HG03135 (cell line): Measurements from ENCODE around the gene ATE1.
"Not testable (repeated sequence)": the region's sequence is repeated elsewhere in the genome, so short reads cannot be mapped to it uniquely, and the experiment has no call there.

Experiments
- ATAC-seq: cut with Tn5 transposase; IDR thresholded peaks from one replicate; pipeline ENCODE4 v1.9.1; 2021; ENCODE audit warnings: mild to moderate bottlenecking, moderate library complexity; ENCODE audit not compliant: unreplicated experiment

ATE1 gene

DNA sequence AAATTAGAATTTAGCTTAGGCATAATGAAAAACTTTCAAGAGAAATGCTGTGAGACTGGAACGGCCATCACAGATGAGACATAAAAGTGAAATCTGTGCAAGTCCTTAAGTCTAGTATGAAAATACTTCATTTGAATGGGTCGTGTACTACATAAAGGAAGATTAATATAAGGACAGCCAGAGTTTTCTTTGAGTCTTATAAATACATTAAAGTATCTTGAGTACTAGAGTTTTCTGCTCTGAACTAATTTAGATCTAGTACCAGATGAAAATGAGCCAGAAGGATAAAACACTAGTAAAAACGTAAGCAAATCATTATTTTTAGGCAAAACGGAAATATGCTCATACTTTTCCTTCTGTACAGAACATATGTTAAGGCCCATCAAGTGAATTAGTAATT, 93.1 kb downstream of the ATE1 start:
- no peak for ATAC-seq

DNA sequence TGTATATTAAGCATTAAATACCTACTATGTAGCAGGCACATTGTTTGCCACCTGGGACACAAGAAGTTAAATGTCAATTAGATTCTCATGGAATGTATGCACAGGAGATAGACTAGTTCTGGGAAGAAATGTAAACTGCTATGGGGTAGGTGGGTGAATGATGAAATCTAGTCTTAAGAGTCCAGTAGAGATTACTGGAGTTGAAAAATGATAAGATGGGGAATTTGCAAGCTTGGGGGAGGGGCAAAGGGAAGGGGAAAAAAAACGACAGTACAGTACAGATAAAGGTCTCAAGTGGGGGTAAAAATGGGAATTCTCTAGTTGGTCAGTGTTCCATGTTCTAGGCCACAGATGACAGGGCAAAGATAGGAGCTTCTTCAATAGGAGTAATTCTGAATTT, 94.4 kb downstream of the ATE1 start:
- no peak for ATAC-seq

DNA sequence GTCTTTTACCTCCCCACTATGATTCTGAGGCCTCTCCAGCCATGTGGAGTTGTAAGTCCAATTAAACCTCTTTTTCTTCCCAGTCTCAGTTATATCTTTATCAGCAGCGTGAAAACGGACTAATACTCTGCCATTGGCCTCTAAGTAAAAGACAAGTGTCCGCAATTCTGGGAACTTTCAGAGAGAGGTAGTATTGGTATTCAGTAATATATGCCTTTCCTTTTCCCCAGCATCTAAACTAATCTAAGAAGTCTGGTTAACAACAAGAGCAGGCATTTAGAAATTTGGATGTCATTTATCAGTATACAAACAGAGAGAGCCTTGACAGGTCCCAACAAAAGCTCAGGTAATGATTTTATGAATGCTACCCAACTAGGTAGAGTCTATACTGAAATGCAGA, 95.2 kb downstream of the ATE1 start:
- no peak for ATAC-seq

DNA sequence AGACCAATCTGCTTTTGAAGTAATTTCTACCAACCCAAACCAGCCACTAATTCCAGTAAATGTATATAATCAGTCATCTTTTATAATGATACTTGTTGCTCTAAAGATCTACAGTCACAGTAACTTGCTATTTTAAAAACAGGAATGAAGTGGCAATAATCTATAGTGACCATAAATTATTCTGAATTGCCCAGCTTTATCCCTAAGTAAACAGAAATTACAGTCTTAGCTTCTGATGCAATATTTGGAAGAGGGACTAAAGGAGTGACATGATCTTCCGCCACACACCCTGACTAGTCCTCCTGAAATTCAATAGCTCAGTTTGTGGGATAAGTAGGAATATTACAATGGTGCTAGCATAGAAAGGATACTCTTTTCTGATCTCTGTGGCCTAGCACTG, 96.1 kb downstream of the ATE1 start:
- no peak for ATAC-seq

DNA sequence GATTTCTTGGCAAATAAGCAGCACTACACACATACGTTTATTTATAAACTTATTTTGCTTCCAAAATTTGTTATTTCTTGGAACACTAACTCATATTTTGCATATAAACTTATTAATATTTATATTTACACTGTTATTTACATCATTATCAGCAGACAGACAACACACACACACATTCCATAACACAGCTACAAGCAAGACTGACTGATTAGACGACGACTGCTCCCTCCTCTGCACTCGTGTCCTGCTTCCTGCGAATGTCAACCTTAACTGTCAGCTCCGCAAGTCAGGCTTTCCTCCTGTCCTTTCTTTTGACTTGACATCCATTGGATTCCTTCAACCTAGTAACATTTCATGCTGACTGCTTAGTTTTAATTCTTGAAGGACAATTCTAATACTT, 96.6 kb downstream of the ATE1 start:
- no peak for ATAC-seq

DNA sequence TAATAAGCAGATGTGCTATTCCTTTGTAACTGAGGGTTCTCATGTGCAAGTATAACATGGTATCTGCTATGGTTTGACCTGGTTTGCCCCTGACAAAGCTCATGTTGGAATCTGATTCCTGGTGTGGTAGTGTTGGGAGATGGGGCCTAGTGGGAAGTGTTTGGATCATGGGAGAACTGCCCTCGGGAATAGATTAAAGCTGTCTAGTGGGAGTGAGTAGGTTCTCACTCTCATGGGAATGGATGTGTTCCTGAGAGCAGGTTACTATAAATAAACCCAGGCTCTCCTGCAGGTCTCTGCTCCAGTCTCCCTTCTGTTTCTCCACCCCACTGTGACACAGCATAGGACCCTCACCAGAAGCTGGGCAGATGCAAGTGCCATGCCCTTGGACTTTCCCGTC, 97.7 kb downstream of the ATE1 start:
- no peak for ATAC-seq

DNA sequence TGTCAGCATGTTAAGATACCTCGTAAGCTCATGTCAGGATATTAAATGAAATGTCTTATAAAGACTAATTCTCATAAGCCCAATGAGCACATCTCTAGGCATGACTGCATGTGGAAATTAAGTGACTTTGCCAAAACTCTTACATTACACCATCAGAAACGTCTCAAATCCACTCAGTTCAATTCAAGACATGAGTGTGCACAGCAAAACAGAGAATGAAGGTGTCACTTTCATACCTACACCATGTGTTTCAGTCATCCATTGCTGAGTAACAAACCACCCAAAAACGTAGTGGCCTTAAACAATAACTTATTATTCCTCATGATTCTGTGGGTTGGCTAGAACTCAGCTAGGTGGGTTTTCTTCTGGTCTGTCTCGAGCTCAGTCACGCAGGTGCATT, 99.8 kb downstream of the ATE1 start:
- no peak for ATAC-seq

DNA sequence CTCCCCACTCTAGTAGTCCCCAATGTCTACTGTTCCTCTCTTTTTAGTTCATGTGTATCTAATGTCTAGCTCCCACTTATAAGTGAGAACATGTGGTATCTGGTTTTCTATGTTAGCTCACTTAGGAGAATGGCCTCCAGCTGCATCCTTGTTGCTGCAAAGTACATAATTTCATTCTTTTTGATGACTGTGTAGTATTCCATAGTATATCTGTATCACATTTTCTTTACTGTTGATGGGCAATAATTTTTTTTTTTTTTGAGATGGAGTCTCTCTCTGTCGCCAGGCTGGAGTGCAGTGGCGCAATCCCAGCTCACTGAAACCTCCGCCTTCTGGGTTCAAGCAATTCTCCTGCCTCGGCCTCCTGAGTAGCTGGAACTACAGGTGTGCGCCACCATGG, 101.1 kb downstream of the ATE1 start:
- ATAC-seq, result not testable (repeated sequence)

DNA sequence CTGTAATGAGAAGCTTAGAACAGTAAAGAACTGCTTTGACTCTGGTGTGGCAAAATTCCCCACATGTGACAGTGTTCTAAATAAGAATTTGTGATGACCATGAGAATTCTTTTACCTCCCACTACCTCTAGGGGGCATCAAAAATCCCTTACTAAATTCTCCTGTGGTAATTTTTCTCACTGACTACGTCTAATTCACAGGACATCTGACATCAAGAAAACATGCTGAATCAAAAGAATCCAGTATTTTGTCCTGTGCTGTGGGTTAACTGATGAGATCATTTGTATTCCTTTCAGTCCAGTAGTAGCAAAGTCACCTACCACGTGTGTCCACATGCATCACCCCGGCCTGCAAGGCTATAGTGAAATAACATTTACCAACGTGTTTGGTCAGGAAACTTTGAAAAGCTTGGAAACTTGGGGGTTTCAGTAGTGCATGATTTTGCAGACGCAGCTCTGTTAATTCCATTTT, 103.8 kb downstream of the ATE1 start:
- ATAC-seq, result no peak

DNA sequence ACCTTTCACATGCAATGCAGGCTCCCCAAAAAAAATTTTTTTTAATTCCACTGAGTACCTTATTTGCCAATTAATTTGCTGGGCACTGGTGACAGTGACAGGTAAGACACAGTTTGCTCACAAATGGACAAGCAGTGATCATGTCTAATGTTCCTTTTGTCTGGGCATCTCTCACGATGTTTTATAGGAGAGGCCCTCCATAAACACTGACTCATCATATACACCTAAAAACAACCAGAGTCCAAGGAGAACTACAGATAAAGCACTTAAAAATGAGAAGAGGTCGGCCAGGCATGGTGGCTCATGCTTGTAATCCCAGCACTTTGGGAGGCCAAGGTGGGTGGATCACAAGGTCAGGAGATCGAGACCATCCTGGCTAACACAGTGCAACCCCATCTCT, 105.1 kb downstream of the ATE1 start:
- ATAC-seq, result no peak

DNA sequence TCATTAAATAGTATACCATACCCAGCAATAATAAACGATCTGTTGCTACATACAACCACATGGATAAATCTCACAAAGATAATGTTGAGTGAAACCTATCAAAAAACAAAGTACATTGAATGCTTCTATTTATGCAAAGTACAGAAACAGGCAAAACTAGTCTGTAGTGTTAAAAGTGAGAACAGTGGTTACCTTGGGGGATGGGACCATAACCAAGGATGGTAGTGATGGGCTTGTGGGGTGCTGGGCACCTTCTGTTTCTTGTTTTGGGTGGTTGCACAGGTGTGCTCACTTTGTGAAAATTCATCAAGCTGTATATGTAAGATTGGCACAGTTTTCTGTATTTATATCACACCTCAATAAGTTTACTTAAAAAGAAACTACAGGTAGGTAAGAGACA, 105.7 kb downstream of the ATE1 start:
- no peak for ATAC-seq

DNA sequence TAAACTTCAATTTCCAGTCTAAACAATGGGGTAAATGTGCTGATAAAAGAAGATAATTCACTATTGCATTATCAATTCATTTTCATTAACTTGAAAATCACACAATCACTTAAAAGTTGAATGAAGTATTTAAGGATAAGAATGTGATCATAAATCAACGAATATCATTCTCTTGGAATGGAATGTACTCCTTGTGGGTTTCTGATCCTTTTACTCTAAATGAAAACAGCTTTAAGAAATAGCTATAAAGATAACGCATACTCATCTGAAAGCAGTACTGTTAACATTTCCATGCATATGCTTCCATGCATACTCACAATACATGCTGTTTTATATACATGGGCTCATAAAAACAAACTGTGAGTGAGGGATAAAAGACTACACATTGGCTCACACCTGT, 108.8 kb downstream of the ATE1 start:
- no peak for ATAC-seq

DNA sequence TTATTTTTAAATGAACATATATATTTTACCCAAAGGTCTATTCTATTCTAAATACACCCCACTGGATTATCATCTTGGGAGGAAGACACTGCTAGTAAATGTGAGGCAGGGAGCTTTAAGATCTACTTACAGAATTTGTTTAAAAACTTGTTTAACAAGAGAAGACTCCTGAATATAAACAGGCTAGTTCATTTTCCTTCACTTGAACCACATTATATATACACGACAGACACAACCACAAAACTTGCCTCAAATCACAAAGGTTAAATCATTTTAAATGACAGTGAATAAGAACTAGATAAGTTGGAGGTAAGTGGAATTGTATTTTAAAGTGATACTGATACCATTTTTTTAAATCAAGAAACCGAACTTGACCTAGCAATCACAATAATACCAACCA, 109.2 kb downstream of the ATE1 start:
- no peak for ATAC-seq

DNA sequence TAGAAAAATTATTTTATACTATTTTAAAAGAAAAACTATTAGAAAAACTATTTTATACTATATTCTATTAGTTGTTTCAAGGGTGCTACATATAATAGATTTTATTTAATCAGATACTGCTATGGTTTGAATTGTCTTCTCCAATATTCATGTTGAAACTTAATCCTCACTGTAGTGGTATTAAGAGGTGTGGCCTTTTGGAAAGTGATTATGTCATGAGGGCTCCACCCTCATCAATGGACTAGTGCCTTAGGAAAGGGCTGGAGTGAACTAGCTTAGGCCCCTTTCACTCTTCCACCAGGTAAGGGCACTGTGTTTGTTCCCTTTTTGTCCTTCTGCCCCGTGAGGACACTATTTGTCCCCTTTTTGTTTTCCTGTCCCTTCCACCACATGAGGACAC, 111.6 kb downstream of the ATE1 start:
- no peak for ATAC-seq

DNA sequence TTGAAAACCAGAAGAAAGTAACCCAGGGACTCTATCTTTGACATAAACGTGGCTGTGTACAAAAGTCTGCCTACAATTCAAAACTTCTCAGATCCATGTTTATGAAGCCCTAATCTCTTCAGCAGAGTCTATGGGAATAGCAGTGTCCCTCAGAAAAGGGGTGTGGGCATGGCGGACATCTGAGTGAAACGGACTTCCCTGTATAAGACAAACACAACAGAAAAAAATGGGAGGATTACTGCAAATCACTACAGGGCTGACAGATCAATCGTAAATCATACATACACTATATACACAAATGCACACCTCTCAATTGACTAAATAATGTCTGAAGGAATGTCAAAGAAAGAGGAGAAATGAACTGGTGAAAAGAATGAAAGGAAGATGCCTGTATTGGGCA, 114.0 kb downstream of the ATE1 start:
- no peak for ATAC-seq

DNA sequence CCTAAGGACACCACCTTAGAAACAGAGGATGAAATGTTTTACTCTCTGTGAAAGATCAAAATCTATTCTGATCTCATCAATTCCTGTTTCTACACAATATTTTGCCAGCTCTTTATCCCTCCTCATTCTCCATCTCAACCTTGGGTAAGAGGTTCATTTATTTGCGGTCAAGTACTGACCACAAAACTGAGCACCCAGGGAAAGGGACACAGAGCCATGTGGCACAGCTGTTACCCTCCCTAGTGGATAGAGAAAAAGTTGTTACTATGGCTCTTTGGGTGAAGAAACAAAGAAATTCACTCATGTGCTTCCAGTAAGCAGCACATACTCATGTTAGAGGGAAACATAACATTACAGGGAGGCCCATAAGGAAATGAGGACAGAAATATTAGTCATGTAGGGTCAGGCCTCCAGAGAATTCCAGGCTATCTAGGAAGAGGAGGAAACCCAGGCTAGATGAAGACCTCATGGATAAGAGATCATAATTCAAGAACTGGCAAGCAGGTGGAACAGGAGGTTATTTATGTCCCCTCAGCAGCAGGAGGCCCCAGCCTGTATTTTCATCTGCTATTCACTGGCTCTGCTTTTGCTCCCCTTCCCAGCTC, 114.5 kb downstream of the ATE1 start:
- ATAC-seq, result no peak

DNA sequence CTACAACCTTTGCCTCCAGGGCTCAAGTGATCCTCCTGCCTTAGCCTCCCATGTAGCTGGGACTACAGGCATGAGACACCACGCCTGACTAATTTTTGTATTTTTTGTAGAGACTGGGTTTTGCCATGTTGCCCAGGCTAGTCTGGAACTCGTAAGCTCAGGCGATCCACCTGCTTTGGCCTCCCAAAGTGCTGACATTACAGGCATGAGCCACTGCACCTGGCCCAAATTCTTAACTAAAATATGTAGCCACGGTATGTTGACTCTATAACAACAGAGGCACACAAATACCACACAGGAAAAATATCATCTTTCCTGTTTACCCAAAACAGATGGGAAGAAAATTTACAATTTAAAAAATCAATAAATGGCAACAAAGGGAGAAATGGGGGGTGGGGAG, 115.8 kb downstream of the ATE1 start:
- ATAC-seq, result no peak

DNA sequence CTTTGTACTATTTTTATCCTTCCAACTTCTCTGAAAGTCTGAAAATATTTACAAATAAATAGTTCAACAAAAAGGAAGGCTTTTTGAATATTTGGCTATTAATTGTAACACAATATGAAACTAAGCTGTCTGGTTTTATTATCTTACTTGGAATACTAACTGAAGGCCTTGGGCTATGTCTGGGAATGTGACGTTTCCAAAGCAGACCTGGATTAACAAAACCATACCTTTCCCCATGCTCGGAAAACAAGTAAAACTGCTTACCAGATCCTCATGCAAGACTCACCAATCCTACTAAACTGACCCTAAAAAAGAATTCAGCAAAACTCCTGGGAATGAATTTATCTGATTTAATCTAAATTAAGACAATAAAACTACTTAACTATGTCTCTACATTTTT, 116.4 kb downstream of the ATE1 start:
- ATAC-seq, result no peak

DNA sequence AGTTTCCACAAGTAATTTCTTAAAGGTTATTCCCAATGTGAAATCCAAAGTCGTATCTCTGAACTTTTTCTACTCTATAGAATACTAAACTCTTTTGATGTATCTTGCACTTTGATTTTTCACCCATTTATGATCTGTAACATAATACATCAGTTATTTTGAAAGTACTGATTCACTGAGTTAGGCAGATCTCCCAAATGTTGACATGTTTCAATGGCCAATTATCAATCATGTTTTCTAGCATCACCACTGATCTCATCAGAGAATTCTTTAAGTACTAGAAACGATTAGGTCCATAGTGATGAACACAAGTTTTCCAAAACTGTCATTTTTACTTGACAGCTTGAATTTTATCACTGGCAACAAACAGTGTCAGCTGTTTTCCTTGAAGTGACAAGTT, 119.0 kb downstream of the ATE1 start:
- ATAC-seq, result no peak

DNA sequence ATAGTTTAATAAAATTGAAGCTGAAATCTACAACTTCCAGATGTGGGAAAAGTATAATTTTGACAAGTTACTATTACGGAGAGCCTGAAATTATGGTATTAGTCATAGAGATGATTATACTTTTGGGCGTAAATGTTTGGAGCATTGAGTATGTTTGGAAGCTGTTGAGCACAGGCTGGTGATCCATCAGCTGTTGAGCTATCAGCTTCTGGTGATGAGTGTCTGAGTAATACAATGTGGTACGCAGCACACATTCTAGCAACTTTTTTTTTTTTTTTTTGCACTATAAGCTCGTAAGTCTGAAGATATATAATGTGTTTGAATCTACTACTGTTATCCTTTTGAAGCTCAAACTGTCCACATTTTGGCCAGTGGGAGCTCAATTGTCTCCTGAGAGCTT, 123.4 kb downstream of the ATE1 start:
- no peak for ATAC-seq

DNA sequence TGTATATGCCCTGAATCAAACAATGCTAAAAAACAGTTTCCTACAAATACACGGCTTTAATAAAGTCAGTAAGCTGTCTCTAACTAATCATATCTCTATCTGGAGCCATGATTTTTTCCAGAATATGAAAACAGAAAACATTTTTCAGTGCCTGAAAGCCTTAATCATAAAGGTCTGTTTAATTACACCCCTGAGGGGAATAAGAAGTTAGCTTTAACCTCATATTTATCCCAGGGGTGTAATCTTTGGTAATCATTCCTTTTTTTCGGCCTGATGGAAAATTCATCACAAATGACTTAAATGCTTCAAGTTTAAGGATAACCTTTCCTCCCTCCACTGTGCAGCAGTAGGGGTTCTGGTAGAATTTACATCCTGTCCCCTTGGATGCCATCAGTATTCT, 124.2 kb downstream of the ATE1 start:
- no peak for ATAC-seq

DNA sequence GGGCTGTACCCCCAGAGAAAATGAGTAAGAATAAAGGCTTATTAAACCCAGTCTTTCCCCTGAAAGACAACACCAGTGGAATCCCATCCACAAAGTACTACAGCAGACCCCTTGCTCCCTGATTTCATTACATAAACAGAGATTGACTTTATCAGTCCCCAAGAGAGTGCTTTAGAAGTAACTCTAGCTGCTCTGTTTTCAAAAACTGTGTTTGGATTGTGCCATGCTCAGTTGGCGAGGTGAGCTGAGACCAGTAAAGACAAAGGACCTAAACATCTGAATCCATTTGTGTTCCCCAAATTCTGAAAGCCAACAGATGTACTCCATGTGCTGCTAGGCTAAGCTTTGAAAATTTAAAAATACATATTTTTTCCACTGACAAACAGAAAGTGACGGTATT, 127.0 kb downstream of the ATE1 start:
- no peak for ATAC-seq

DNA sequence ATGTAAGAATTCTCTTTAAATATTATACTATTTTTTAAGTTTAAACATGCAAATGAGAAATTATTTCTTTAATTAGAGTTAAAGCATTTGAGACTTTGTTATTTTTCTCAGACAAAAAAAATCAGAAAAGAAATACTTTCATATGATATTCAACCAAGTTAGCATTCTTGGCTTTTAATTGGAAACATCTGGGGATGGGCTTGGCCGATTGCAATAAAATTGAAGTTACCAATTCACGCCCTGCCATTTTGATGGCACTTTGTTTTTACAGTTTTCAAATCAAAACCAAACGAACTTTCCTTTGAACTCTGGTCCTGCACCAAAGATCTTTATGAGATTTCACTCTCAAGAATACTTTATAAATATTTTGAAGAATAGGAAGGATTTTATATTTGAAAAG, 127.7 kb downstream of the ATE1 start:
- ATAC-seq, result no peak

DNA sequence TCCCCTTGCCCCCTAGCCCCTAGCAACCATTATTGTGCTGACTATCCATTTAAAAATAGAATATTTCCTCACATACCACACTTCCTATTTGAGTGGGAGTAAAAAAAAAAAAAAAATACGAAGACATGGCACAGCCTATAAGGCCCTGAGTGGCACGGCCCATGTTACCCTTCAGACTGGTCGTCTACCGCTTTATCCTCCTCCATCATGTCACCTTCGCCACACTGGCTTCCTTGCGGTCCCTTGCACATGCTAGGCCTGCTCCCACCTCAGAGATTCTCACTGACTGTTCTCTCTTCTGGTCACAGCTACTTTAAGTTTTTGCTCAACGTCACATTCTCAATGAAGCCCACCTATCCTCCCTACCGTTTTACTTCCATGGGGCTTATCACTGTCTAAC, 130.3 kb downstream of the ATE1 start:
- no peak for ATAC-seq
